ENCODE data around the gene GPR34. TPM values are rescaled to one million over a fixed set of nuclear protein-coding genes. Genes with fewer than 3 reads are reported as not detected.
"Not testable (repeated sequence)": the region's sequence is repeated elsewhere in the genome, so short reads cannot be mapped to it uniquely, and the experiment has no call there.

The GPR34 gene, protein sequence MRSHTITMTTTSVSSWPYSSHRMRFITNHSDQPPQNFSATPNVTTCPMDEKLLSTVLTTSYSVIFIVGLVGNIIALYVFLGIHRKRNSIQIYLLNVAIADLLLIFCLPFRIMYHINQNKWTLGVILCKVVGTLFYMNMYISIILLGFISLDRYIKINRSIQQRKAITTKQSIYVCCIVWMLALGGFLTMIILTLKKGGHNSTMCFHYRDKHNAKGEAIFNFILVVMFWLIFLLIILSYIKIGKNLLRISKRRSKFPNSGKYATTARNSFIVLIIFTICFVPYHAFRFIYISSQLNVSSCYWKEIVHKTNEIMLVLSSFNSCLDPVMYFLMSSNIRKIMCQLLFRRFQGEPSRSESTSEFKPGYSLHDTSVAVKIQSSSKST
- 1 to 10 TPM; 3.8 to 8.5 TPM for total RNA-seq

DNA sequence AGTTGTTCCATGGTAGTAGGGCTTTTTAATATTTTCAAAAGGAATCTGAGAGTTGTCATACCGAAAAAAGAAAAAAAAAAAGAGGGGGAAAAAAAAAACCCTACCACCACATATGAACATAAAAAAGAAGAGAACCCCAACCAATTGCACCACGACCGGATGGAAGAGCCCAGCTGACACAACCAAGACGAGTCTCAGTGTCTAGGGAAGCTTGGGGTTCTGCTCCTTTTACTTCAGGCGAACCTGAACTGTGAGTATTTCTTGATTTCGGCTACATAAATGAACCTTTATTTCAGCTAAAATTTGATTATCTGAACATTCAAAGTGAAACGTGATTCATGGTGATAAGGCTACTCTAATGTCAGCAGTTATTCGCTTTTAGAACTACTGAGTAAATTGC, at the start of gene GPR34:
GPR34 (plus strand) TSS at position 139 of the 400 bp plus-strand sequence. CDS start 6,661 bp downstream, outside the sequence.
- Histone ChIP-seq H3K36me3 (no peaks in the 10 kb centered on the region), H3K27ac (no peak within 1 kb of the TSS), H3K9me3 (no peaks in the 10 kb centered on the region), H3K27me3 (no peaks in the 10 kb centered on the region), H3K4me1 (peaks cover 0 to 12% of the 10 kb centered on the region in 2 donors), H3K4me3 (no peak within 1 kb of the TSS)
- TF ChIP-seq, protein P1, sequence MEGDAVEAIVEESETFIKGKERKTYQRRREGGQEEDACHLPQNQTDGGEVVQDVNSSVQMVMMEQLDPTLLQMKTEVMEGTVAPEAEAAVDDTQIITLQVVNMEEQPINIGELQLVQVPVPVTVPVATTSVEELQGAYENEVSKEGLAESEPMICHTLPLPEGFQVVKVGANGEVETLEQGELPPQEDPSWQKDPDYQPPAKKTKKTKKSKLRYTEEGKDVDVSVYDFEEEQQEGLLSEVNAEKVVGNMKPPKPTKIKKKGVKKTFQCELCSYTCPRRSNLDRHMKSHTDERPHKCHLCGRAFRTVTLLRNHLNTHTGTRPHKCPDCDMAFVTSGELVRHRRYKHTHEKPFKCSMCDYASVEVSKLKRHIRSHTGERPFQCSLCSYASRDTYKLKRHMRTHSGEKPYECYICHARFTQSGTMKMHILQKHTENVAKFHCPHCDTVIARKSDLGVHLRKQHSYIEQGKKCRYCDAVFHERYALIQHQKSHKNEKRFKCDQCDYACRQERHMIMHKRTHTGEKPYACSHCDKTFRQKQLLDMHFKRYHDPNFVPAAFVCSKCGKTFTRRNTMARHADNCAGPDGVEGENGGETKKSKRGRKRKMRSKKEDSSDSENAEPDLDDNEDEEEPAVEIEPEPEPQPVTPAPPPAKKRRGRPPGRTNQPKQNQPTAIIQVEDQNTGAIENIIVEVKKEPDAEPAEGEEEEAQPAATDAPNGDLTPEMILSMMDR (IDR thresholded peaks at IDR 0.05): no peak
- no peak for DNase-seq (ENCODE audit: low spot score)

DNA sequence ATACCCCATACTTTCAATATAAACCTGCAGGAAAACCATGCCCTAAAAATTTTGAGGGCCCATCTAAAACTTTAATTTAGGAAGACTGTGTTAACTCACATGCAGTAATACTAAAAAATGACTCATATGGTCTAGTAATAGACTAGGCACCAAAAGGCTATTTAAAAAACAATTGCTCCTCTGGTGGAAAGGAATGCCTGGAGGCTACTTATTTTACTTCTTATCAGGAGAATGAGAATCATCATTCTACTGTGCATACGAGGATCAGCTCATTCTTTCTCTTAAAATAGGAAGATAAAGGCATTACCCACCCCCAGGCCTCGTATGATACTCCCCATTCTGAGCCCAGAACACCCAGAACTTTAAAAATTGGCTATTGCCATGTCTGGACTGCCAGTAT, 42.6 kb upstream of the GPR34 start:
- H3K27me3 ChIP-seq; H3K27ac ChIP-seq; H3K4me1 ChIP-seq; H3K4me3 ChIP-seq; H3K9me3 ChIP-seq; H3K36me3 ChIP-seq; DNase-seq (ENCODE audit: low spot score): not testable (repeated sequence)

DNA sequence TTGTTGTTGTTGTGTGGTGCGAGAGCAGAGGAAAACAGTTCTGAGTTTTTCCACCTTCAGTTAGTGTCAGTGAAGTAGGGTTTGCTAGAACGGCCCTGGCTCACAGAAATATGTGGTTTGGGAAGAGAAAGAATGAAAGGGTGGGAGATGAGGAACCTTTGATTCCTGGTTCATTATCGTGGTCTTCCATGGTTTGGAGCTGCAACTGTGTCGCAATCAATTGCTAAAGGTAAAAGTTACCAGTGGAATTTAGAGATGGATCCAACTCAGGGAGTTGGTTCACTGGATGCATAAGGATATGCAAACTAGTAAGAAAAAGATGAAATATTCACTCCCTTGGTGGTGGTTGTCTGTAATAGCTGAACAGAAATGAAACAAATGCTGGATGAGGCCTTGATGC, 35.6 kb upstream of the GPR34 start:
- TF ChIP-seq, protein P1 (IDR thresholded peaks at IDR 0.05): no peak
- H3K4me3 ChIP-seq: no peak overlapping the region
- DNase-seq (ENCODE audit: low spot score): no peak

DNA sequence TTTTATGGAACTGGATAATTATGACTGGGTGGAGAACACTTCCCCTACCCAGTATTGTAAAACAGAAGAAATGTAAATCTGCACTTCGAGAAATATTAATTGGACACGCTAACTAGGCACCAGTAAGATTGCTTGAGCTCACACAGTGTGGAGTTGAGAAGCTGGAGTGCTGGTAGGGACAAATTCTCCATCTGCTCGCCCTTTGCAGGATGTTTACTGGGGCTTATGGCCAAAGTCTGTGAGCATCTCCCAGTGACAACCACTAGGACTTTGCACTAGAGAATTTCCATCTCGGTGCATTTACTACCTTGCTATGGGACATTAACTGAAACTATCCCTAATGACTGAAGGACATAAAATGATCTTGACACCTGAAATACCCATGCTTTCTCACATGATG, 33.7 kb upstream of the GPR34 start:
- DNase-seq (ENCODE audit: low spot score): no peak
- Histone ChIP-seq H3K9me3 (no peaks in the 10 kb centered on the region), H3K4me3 (no peak overlapping the region), H3K4me1 (no peaks in the 10 kb centered on the region), H3K27me3 (no peaks in the 10 kb centered on the region), H3K36me3 (peaks cover 10% of the 10 kb centered on the region), H3K27ac (no peak overlapping the region)
- TF ChIP-seq, protein P1 (IDR thresholded peaks at IDR 0.05): no peak

More for the DNA sequence above, 35.6 kb upstream of the GPR34 start:
- H3K27me3 ChIP-seq: no peaks in the 10 kb centered on the region
- H3K27ac ChIP-seq: no peak overlapping the region
- H3K9me3 ChIP-seq: peaks cover 0 to 3% of the 10 kb centered on the region in 2 donors
- peaks cover under 1% of the 10 kb centered on the region for H3K36me3 ChIP-seq
- H3K4me1 ChIP-seq: no peaks in the 10 kb centered on the region

DNA sequence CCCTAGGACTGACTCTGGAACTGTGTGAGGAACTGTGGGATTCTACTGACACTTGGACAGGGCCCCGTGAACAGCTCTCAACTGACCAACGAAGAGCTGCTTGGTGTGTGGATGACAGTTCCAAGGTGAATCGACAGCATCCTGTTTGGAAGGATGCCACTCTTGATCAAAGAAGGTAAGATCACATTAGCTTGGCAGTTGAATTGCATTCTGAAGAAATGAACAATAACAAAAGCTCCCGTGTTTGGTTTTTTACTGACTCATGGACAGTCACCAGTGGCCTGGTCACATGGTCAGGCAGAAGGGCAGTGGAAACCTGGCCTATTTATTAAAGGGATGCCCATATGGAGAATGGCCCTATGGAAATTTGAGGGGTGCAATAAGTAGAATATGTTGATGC, 33.1 kb upstream of the GPR34 start:
- Histone ChIP-seq H3K4me3 (no peak overlapping the region), H3K4me1 (no peaks in the 10 kb centered on the region), H3K27ac (no peak overlapping the region), H3K9me3 (no peaks in the 10 kb centered on the region), H3K27me3 (no peaks in the 10 kb centered on the region), H3K36me3 (peaks cover 10% of the 10 kb centered on the region)
- DNase-seq (ENCODE audit: low spot score): no peak
- TF ChIP-seq, protein P1 (IDR thresholded peaks at IDR 0.05): no peak

DNA sequence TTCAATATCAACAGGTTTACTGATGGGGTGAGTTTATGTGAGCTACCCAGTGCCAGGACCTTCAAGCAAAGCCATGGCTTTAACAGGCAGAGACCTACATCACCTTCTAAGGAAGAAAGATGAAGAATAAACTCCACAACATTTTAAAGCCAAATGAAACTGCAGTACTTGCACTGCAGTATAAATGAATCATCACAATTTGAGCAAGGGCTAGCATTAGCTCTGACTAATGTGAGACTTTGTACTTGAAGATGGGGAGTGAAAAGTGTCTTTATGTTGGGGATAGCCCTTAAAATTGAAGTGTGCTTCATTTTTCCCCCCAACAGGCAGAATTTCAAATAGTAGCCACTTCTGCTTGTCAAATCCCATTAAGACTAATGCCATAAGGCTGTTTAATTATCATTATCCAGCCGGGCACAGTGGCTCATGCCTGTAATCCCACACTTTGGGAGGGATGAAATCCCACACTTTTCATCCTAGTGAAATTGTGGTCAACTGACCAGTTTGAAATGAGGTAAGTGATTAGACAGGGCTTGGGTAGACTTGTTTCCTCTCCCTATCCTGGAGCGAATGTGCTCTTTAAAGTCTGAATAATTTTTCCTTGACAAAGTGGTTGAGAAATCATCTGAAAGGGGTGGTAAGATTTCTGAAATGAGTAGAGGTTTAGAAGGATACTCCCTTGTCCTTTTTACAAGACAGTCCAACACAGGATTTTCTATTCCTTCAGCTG, 27.2 kb upstream of the GPR34 start:
- DNase-seq (ENCODE audit: low spot score): no peak
- H3K4me3 ChIP-seq: no peak overlapping the region
- H3K27ac ChIP-seq: no peak overlapping the region
- H3K9me3 ChIP-seq: no peaks in the 10 kb centered on the region
- H3K36me3 ChIP-seq: peaks cover 10% of the 10 kb centered on the region
- no peaks in the 10 kb centered on the region for H3K4me1 ChIP-seq
- TF ChIP-seq, protein P1 (IDR thresholded peaks at IDR 0.05): no peak
- H3K27me3 ChIP-seq: no peaks in the 10 kb centered on the region

Measured in right atrium auricular region (tissue), 2 donors.